Urinary bladder (tissue), 4 donors: ENCODE data around the gene CORO2B. TPM values are rescaled to one million over a fixed set of nuclear protein-coding genes. Genes with fewer than 3 reads are reported as not detected.

Experiments used
- DNase-seq: peaks from one replicate; pipeline ENCODE4 v3.0.0-alpha.2; 2015; ENCODE audit errors: extremely low spot score
- H3K27ac ChIP-seq: one replicate; pipeline ENCODE4 v1.5.1; 2013; ENCODE audit warnings: low read depth, mild to moderate bottlenecking, moderate library complexity
- H3K36me3 ChIP-seq: one replicate; pipeline ENCODE4 v1.6.1; 2013; ENCODE audit warnings: mild to moderate bottlenecking, moderate library complexity; ENCODE audit not compliant: insufficient read depth
- H3K4me1 ChIP-seq: one replicate; pipeline ENCODE4 v1.6.1; 2013; ENCODE audit warnings: mild to moderate bottlenecking, moderate library complexity; ENCODE audit not compliant: insufficient read depth
- H3K4me3 ChIP-seq: one replicate; pipeline ENCODE4 v1.5.1; 2013; ENCODE audit warnings: low read depth, low read length
- WGBS: extraction: QIAGEN DNeasy Blood & Tissue Kit; methylation state at CpG from one replicate; pipeline ENCODE4 v1.1.7; 2013; 5-methylcytosine and 5-hydroxymethylcytosine counted together
- polyA plus RNA-seq: library from polyadenylated mRNA; stranded (reverse); fragments of 200-250 nt; gene quantifications from one replicate; pipeline ENCODE4 v1.2.3, GENCODE V29; 2013
- total RNA-seq: library from RNA; depleted of rRNA; stranded (reverse); fragments of >200 nt; gene quantifications from one replicate; pipeline ENCODE4 v1.2.3, GENCODE V29; 2014
- donor health status: healthy with polysubstance abuse.
- donor health status: healthy.

Gene CORO2B
- total and polyA plus RNA-seq, 2 donors, result 4.2 to 6.4 TPM

DNA sequence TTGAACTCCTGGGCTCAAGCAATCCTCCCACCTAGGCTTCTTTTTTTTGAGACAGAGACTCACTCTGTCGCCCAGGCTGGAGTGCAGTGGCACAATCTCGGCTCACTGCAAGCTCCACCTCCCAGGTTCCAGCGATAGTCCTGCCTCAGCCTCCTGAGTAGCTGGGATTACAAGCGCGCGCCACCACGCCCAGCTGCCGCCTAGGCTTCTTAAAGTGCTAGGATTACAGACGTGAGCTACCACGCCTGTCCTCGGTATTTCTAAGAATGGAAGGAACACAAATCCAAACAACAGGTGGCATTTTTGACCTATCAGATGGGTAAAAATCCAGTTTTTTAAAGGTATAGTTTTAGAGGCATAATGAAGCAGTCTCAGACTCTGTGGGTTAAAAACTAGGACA is 128.1 kb downstream of the CORO2B start:
- no peak overlapping the region for H3K4me3 ChIP-seq
- no peaks in the 10 kb centered on the region for H3K36me3 ChIP-seq
- WGBS, result 83% methylated on average over 11 of the region's 11 CpGs
- no peak for DNase-seq
- no peaks in the 10 kb centered on the region for H3K4me1 ChIP-seq
- H3K27ac ChIP-seq, result no peak overlapping the region

GRCh38 chr15:68707386-68707785 is 128.6 kb downstream of the CORO2B start:
- H3K4me3 ChIP-seq, result no peak overlapping the region
- no peaks in the 10 kb centered on the region for H3K36me3 ChIP-seq
- 42% methylated on average over 5 of the region's 5 CpGs for WGBS
- DNase-seq, result no peak
- no peak overlapping the region for H3K27ac ChIP-seq
- H3K4me1 ChIP-seq, result no peaks in the 10 kb centered on the region

GRCh38 chr15:68709876-68710275 is 131.1 kb downstream of the CORO2B start:
- no peak for DNase-seq
- 80% methylated on average over 1 of the region's 1 CpG for WGBS
- H3K36me3 ChIP-seq, result no peaks in the 10 kb centered on the region
- no peak overlapping the region for H3K27ac ChIP-seq
- no peaks in the 10 kb centered on the region for H3K4me1 ChIP-seq
- no peak overlapping the region for H3K4me3 ChIP-seq

- H3K36me3 ChIP-seq, result no peaks in the 10 kb centered on the region
- H3K4me3 ChIP-seq, result no peak overlapping the region
- no peak for DNase-seq
- H3K27ac ChIP-seq, result no peak overlapping the region
- no peaks in the 10 kb centered on the region for H3K4me1 ChIP-seq
- WGBS, result 95% methylated on average over 16 of the region's 16 CpGs
Measured at GRCh38 chr15:68710536-68710935, 131.7 kb downstream of the CORO2B start.

DNA sequence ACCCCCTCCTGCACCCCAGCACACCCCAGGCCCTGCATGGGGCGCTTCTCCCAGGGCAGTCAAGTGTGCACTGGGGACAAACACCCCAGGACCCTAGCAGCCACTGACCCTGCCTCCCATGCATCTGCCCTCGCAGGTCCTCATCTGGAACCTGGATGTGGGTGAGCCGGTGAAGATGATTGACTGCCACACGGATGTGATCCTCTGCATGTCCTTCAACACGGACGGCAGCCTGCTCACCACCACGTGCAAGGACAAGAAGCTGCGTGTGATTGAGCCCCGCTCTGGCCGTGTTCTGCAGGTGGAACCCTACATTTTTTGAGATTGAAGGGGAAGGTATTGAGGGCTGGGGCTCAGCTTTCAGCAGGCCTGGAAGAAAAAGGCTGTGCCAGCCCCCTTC is 132.6 kb downstream of the CORO2B start:
- Histone ChIP-seq H3K4me1 (no peaks in the 10 kb centered on the region), H3K27ac (no peak overlapping the region), H3K36me3 (no peaks in the 10 kb centered on the region), H3K4me3 (no peak overlapping the region)
- no peak for DNase-seq
- WGBS, result 91% methylated on average over 10 of the region's 10 CpGs

- no peaks in the 10 kb centered on the region for H3K4me1 ChIP-seq
- no peaks in the 10 kb centered on the region for H3K36me3 ChIP-seq
- H3K27ac ChIP-seq, result no peak overlapping the region
- DNase-seq, result no peak
- 90% methylated on average over 4 of the region's 4 CpGs for WGBS
- H3K4me3 ChIP-seq, result no peak overlapping the region
Measured at GRCh38 chr15:68712886-68713285, 134.1 kb downstream of the CORO2B start.

DNA sequence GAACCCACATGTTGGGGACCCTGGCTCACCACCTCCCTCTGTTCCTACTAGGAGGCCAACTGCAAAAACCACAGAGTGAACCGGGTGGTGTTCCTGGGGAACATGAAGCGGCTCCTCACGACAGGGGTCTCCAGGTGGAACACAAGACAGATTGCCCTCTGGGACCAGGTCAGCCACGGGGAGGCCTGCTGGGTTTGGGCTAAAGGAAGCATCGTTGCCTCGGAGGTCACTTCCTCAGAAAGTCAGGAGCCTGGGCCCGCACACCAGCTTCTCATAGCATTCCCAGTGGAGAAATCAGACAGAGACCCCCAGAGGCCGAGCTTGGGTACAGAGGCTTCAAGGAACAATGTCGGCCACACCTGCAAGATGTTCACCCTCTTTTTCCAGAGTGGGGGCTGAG is 135.1 kb downstream of the CORO2B start:
- Histone ChIP-seq H3K27ac (no peak overlapping the region), H3K36me3 (no peaks in the 10 kb centered on the region), H3K4me3 (no peak overlapping the region), H3K4me1 (no peaks in the 10 kb centered on the region)
- DNase-seq, result no peak
- WGBS, result 83% methylated on average over 9 of the region's 9 CpGs

DNA sequence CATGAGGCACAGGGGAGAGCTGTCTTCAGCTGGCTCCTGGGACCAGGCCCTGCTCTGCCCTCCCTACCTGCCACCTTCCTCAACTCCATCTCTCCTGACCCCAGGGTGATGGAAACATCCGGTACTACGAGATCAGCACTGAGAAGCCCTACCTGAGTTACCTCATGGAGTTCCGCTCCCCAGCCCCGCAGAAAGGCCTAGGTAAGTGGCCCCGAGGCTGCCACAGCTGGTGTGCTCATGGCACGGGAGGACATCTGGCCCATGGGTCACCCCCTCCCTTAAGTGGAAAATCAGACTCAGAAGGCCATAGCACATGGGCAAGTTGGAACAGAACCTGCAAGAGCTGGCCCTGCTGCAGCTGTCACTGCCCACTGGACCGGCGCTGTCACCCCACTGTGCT is 136.3 kb downstream of the CORO2B start:
- H3K4me3 ChIP-seq, result no peak overlapping the region
- no peaks in the 10 kb centered on the region for H3K36me3 ChIP-seq
- no peak for DNase-seq
- 92% methylated on average over 8 of the region's 8 CpGs for WGBS
- H3K27ac ChIP-seq, result no peak overlapping the region
- H3K4me1 ChIP-seq, result no peaks in the 10 kb centered on the region

DNA sequence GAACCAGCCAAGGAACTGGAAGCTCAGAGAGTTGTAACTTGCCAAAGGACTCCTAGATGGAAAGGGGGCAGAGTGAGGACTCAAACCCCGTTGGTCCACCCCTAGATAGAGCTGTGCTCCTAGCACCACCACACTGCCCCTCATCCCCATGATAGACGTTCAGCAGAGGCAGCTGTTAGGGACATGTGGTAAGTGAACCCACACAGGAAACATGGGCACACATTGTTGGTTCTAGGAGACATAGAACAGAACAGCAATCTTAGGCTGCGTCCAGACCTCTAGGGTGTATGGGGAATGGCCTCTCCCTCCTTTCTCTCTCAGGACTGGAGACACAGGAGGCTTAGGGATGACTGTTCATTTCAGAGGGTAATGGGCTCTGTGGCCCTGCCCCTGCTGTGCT is 139.2 kb downstream of the CORO2B start:
- Histone ChIP-seq H3K4me1 (no peaks in the 10 kb centered on the region), H3K27ac (no peak overlapping the region), H3K4me3 (no peak overlapping the region), H3K36me3 (no peaks in the 10 kb centered on the region)
- DNase-seq, result no peak
- WGBS, result 82% methylated on average over 3 of the region's 3 CpGs

DNA sequence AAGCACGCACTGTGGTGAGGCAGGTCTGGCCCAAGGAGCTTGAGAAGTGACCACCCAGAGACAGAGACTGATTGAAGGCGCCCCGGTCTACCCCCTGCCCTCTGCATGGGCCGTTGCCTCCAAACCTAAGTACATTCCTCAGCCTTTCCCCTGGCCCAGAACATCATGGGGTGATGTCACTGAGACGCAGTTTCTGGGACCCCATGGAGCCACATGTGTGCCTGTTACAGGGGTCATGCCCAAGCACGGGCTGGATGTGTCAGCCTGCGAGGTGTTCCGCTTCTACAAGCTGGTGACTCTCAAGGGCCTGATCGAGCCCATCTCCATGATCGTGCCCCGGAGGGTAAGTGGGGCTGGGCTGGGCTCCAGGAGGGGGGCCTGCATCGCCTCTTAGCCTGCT is 139.7 kb downstream of the CORO2B start:
- H3K4me1 ChIP-seq, result no peaks in the 10 kb centered on the region
- H3K27ac ChIP-seq, result no peak overlapping the region
- no peak overlapping the region for H3K4me3 ChIP-seq
- no peaks in the 10 kb centered on the region for H3K36me3 ChIP-seq
- DNase-seq, result no peak
- 92% methylated on average over 12 of the region's 12 CpGs for WGBS

DNA sequence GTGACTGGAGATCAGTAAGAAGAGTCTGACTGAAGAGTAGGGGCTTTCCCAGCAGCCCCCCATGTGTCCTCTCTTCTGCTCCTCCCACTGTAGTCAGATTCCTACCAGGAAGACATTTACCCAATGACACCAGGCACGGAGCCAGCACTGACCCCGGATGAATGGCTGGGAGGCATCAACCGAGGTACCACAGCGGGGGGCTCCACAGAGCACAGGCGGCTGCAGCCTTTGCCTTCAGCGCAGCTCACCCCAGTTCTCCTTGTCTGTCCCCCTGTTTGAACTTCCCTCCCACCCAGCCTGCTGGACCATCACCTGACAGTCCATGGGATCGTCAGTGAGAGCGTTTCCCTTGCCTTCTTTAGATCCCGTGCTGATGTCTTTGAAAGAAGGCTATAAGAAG is 140.3 kb downstream of the CORO2B start:
- 93% methylated on average over 9 of the region's 9 CpGs for WGBS

DNA sequence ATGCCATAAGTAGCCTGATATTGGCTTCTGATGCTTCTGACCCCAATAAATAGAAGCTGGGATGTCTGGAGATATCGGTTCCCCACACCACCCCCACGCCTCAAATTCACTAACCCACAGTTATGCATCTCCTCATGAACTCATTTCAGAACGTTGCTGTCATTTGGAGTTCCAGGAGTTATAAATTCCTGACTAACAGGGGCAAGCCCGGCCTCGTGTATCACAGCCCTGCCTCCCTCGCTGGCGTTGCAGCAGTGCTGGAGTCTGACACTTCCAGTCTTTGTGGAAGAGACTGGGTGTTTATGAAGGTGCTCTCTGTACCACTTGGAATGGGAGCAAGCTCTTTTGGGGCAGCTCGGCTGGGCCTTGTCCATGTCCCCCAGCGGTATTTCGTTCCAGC is 140.9 kb downstream of the CORO2B start:
- H3K4me3 ChIP-seq, result no peak overlapping the region
- H3K36me3 ChIP-seq, result no peaks in the 10 kb centered on the region
- 76% methylated on average over 10 of the region's 10 CpGs for WGBS
- H3K4me1 ChIP-seq, result no peaks in the 10 kb centered on the region
- no peak for DNase-seq
- no peak overlapping the region for H3K27ac ChIP-seq

More for the DNA sequence above, 140.3 kb downstream of the CORO2B start:
- no peaks in the 10 kb centered on the region for H3K4me1 ChIP-seq
- no peak for DNase-seq
- no peak overlapping the region for H3K27ac ChIP-seq
- H3K4me3 ChIP-seq, result no peak overlapping the region
- no peaks in the 10 kb centered on the region for H3K36me3 ChIP-seq

- no peak overlapping the region for H3K4me3 ChIP-seq
- H3K36me3 ChIP-seq, result no peaks in the 10 kb centered on the region
- H3K4me1 ChIP-seq, result no peaks in the 10 kb centered on the region
- no peak overlapping the region for H3K27ac ChIP-seq
- DNase-seq, result no peak
- 92% methylated on average over 5 of the region's 5 CpGs for WGBS
Measured at GRCh38 chr15:68721886-68722285, 143.1 kb downstream of the CORO2B start.

DNA sequence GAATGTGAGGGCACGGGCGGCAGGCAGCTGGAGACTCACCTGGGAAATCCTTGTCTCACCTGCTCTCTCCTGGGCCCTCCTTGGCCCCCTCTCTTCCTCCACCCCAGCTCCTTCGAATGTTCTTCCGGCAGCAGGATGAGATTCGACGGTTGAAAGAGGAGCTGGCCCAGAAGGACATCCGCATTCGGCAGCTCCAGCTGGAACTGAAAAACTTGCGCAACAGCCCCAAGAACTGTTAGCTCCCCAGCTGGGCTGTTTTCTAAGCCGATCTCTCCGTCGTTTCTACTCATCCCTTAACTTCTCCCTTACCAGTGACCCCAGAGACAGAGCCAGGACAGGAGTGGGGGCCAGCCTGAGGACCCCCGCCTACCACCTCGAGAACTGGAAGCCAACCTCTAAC is 146.9 kb downstream of the CORO2B start:
- Histone ChIP-seq H3K36me3 (no peaks in the 10 kb centered on the region), H3K27ac (no peak overlapping the region), H3K4me1 (no peaks in the 10 kb centered on the region), H3K4me3 (no peak overlapping the region)
- no peak for DNase-seq
- 44% methylated on average over 14 of the region's 14 CpGs for WGBS

DNA sequence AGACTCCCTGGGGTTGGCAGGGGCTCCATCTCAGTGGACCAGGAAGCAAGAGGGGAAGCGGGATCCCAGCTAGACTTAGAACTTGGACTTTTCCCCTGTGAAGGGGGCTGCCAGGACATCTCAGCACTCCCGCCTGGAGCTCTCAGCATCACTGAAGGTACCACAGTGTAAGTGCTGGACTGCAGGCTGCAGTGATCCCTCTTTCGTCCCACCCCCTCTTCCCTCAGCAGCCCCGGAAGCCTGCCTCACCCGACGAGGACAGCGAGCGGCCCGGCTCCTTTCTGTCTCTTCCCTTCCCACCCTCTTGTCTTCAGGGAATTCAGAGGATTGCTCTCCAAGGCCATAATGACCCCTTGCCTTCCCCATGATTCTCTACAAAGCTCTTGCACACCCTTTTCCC is 147.5 kb downstream of the CORO2B start:
- WGBS, result 83% methylated on average over 9 of the region's 9 CpGs
- H3K36me3 ChIP-seq, result no peaks in the 10 kb centered on the region
- no peaks in the 10 kb centered on the region for H3K4me1 ChIP-seq
- no peak overlapping the region for H3K27ac ChIP-seq
- no peak overlapping the region for H3K4me3 ChIP-seq
- no peak for DNase-seq
